Cardiac muscle cell (in vitro differentiated cells and primary cell): ENCODE results near the gene ELOVL1. TPM values are rescaled to one million over a fixed set of nuclear protein-coding genes. Genes with fewer than 3 reads are reported as not detected.

Experiments used
- DNase-seq, 2 donors: peaks; one replicate each; pipeline versions ENCODE4 v3.0.0 to v3.0.0-alpha.2; 2010 to 2017; ENCODE audit warnings: low read depth in 1 of 2, low spot score in 1 of 2
- H3K27ac ChIP-seq: fragments of 200-600 bp; sonication (generic); 2 replicates; pipeline ENCODE4 v1.5.1; 2016
- H3K27me3 ChIP-seq: fragments of 200-600 bp; sonication (generic); 2 replicates; pipeline ENCODE4 v1.6.0; 2016; ENCODE audit warnings: control low read depth
- H3K36me3 ChIP-seq: fragments of 200-600 bp; sonication (generic); 2 replicates; pipeline ENCODE4 v1.5.1; 2016; ENCODE audit warnings: control low read depth
- H3K4me1 ChIP-seq: fragments of 200-600 bp; sonication (generic); 2 replicates; pipeline ENCODE4 v1.8.1; 2017; ENCODE audit warnings: low read depth, mild to moderate bottlenecking, mixed run types
- H3K4me3 ChIP-seq: fragments of 200-600 bp; sonication (generic); 2 replicates; pipeline ENCODE4 v1.5.1; 2016; ENCODE audit warnings: mild to moderate bottlenecking
- H3K9me3 ChIP-seq: fragments of 200-600 bp; sonication (generic); 2 replicates; pipeline ENCODE4 v1.5.1; 2017; ENCODE audit warnings: low read depth, mild to moderate bottlenecking, control low read depth
- polyA plus RNA-seq: library from polyadenylated mRNA; unstranded; fragments of >200 nt; fragmentation: Nextera tagmentation; extraction: Ambion mirVana; gene quantifications from 2 replicates; pipeline ENCODE4 v1.2.1, GENCODE V29; 2016
- total RNA-seq: library from RNA; depleted of rRNA; stranded (reverse); fragments of >200 nt; gene quantifications from 2 replicates; pipeline ENCODE4 v1.2.3, GENCODE V29; 2016
- TF ChIP-seq, protein P1 (sequence below): IDR thresholded peaks from 2 replicates; pipeline ENCODE4 v1.5.1; 2012; ENCODE audit warnings: low read depth, mild to moderate bottlenecking, low read length

The ELOVL1 gene
- total and polyA plus RNA-seq, 2 experiments from 2014 or later: 18.5 to 50.0 TPM

- H3K27ac ChIP-seq: no peak overlapping the region
- no peak overlapping the region for H3K4me3 ChIP-seq
- TF ChIP-seq, protein P1, sequence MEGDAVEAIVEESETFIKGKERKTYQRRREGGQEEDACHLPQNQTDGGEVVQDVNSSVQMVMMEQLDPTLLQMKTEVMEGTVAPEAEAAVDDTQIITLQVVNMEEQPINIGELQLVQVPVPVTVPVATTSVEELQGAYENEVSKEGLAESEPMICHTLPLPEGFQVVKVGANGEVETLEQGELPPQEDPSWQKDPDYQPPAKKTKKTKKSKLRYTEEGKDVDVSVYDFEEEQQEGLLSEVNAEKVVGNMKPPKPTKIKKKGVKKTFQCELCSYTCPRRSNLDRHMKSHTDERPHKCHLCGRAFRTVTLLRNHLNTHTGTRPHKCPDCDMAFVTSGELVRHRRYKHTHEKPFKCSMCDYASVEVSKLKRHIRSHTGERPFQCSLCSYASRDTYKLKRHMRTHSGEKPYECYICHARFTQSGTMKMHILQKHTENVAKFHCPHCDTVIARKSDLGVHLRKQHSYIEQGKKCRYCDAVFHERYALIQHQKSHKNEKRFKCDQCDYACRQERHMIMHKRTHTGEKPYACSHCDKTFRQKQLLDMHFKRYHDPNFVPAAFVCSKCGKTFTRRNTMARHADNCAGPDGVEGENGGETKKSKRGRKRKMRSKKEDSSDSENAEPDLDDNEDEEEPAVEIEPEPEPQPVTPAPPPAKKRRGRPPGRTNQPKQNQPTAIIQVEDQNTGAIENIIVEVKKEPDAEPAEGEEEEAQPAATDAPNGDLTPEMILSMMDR: no peak
- H3K4me1 ChIP-seq: peaks cover 15% of the 10 kb centered on the region
- no peaks in the 10 kb centered on the region for H3K9me3 ChIP-seq
- H3K36me3 ChIP-seq: no peaks in the 10 kb centered on the region
- no peak for DNase-seq
- no peaks in the 10 kb centered on the region for H3K27me3 ChIP-seq
These were observed 28.1 kb downstream of the ELOVL1 start for GRCh38 chr1:43339584-43340232.

DNA sequence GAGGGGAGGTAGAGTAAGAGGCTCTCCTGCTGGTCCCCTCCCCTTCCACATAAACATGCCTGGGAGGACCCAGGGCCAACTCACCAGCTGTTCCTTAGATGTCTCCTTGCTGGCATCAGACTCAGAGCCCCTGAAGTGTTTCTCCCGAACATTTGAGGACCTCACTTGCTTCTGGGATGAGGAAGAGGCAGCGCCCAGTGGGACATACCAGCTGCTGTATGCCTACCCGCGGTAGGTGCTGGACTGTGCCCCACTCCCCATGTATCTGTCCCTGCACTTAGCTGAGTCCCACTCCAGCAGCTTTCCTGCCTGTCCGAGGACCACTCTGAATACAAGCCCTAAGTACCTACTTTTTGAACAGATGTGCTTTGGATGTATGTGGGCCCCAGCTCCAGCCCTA, 29.8 kb downstream of the ELOVL1 start:
- H3K27me3 ChIP-seq: no peaks in the 10 kb centered on the region
- H3K36me3 ChIP-seq: no peaks in the 10 kb centered on the region
- H3K4me3 ChIP-seq: no peak overlapping the region
- H3K4me1 ChIP-seq: peaks cover 13% of the 10 kb centered on the region
- DNase-seq: no peak
- no peaks in the 10 kb centered on the region for H3K9me3 ChIP-seq
- no peak overlapping the region for H3K27ac ChIP-seq
- TF ChIP-seq, protein P1: no peak

GRCh38 chr1:43337588-43337987, 30.2 kb downstream of the ELOVL1 start, which contains the start of gene MPL:
Gene MPL (plus strand): TSS chr1:43337818. CDS start chr1:43337849, 31 bp downstream.
- no peak for DNase-seq
- no peak within 1 kb of the TSS for H3K4me3 ChIP-seq
- TF ChIP-seq, protein P1: no peak
- H3K36me3 ChIP-seq: no peaks in the 10 kb centered on the region
- H3K4me1 ChIP-seq: peaks cover 13% of the 10 kb centered on the region
- H3K9me3 ChIP-seq: no peaks in the 10 kb centered on the region
- no peak within 1 kb of the TSS for H3K27ac ChIP-seq
- no peaks in the 10 kb centered on the region for H3K27me3 ChIP-seq

DNA sequence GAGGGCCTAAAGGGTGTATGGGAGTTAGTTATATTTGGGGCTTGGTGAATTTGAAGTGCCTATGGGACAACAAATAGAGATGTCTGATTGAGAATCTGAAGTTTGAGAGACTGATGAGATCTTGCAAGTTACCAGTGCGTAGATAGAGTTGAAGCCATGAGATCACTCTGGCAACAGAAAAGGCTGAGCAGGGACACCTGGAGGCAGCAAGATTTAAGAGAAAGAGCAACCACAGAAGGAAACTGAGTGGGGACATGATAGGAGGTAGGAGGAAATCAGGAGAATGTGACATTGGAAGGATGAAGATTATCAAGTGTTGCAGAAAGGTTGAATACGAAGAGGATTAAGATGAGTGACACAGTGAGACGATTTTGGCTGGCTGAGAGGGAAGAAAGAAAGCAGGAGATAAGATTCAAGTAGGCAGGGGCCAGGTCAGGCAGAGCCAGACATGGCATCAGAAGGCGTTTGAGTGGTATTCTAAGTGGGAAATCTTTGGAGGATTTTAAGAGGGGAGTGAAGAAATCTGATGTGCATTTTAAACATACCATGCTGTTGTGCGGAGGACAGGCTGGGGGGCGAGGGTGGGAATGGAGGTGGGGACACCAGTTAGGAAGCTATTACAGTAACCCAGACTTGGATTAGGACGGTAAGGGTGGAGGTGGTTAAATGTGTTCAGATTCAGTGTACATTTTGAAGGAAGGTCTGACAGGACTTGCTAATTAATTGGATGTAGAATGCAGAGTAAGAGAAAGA, 33.2 kb downstream of the ELOVL1 start:
- H3K4me3 ChIP-seq: no peak overlapping the region
- no peaks in the 10 kb centered on the region for H3K9me3 ChIP-seq
- H3K27ac ChIP-seq: peak overlapping the region; percentile 60
- H3K27me3 ChIP-seq: no peaks in the 10 kb centered on the region
- TF ChIP-seq, protein P1: no peak
- no peaks in the 10 kb centered on the region for H3K36me3 ChIP-seq
- DNase-seq: peak in 1 of 2 donors; percentile 23
- H3K4me1 ChIP-seq: peaks cover 13% of the 10 kb centered on the region

- no peak for DNase-seq
- TF ChIP-seq, protein P1: no peak
- H3K36me3 ChIP-seq: no peaks in the 10 kb centered on the region
These were observed 36.1 kb downstream of the ELOVL1 start for GRCh38 chr1:43331688-43332087.

More at GRCh38 chr1:43331688-43332087, 36.1 kb downstream of the ELOVL1 start:
- Histone ChIP-seq H3K27ac (no peak overlapping the region), H3K4me3 (no peak overlapping the region), H3K27me3 (no peaks in the 10 kb centered on the region), H3K4me1 (peaks cover 13% of the 10 kb centered on the region), H3K9me3 (no peaks in the 10 kb centered on the region)
